Lower lobe of right lung (tissue), 2 donors: ENCODE measurements around the gene KIRREL3. TPM values are rescaled to one million over a fixed set of nuclear protein-coding genes. Genes with fewer than 3 reads are reported as not detected.

Source experiments
- ATAC-seq, 2 donors: fragments of 200-7000 bp; cut with Tn5 transposase; one replicate each; pipeline ENCODE4 v1.9.1; 2020 to 2022; ENCODE audit warnings: mild to moderate bottlenecking in 2 of 2, moderate library complexity in 2 of 2
- DNase-seq: peaks from one replicate; pipeline ENCODE4 v3.0.0-alpha.2; 2020
- H3K27ac ChIP-seq: fragments of 200-600 bp; one replicate; pipeline ENCODE4 v1.8.0; 2022
- H3K27me3 ChIP-seq: fragments of 200-600 bp; one replicate; pipeline ENCODE4 v1.8.0; 2022; ENCODE audit warnings: low read depth
- H3K36me3 ChIP-seq: fragments of 200-600 bp; one replicate; pipeline ENCODE4 v1.8.0; 2022; ENCODE audit warnings: mild to moderate bottlenecking
- H3K4me1 ChIP-seq: fragments of 200-600 bp; one replicate; pipeline ENCODE4 v1.8.0; 2022
- H3K4me3 ChIP-seq: fragments of 200-600 bp; one replicate; pipeline ENCODE4 v1.8.0; 2022; ENCODE audit warnings: mild to moderate bottlenecking
- H3K9me3 ChIP-seq: fragments of 200-600 bp; one replicate; pipeline ENCODE4 v1.8.0; 2022
- intact Hi-C: fragments of 100-400 bp; cut with DNase I; formaldehyde crosslinking; loops from one replicate; pipeline ENCODE4 v1.11.0; 2022
- total RNA-seq: library from RNA; stranded (reverse); fragmentation: NEBNext Ultra II Directional; extraction: Animal tissue kit (Norgen Biotek cat#: 25700); gene quantifications from one replicate; pipeline ENCODE4 v1.2.1, GENCODE V29; 2021
- TF ChIP-seq, protein P1 (sequence below): fragments of 200-600 bp; IDR thresholded peaks from one replicate; pipeline ENCODE4 v1.8.0; 2022; ENCODE audit warnings: antibody characterized with exemption, mild to moderate bottlenecking
- donor health status: DM: no; HTN: yes; CAD: no; lungs with severe emphysema.

The KIRREL3 gene
- total RNA-seq, 1 donor from 2014 or later = 0.15 TPM

DNA sequence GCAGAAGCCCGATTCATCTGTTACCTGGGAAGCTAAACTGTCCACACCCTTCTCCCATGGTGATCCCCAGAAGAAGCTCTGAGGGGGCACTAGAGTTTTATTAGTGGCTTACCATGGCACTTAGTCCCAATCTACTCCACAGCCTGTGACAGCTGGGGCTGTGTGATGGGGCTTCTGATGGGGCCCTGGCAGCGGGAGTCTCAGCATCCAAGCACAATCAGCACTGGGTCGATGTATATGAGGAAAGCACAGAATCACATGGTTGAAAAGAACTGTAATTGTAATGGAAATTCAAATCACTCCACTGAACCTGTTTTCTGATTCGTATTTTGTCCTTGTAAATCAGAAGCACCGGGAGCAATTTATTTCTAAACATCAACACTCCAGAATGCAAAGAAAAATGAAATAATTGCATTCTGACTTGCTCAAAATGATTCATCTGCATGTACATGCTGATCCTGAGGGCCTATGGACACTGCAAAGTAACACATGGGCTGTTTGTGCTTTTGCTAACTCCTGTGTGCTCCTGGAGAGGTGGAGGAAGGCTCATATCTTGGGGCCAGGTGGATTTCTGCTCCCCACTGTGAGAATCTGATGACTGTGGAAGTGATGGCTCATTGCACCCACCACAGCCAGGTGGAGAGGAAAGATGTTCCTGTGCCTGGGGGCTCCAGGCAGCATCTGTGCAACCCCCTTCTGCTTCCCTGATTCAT is 203.0 kb downstream of the KIRREL3 start:
- TF ChIP-seq, protein P1, sequence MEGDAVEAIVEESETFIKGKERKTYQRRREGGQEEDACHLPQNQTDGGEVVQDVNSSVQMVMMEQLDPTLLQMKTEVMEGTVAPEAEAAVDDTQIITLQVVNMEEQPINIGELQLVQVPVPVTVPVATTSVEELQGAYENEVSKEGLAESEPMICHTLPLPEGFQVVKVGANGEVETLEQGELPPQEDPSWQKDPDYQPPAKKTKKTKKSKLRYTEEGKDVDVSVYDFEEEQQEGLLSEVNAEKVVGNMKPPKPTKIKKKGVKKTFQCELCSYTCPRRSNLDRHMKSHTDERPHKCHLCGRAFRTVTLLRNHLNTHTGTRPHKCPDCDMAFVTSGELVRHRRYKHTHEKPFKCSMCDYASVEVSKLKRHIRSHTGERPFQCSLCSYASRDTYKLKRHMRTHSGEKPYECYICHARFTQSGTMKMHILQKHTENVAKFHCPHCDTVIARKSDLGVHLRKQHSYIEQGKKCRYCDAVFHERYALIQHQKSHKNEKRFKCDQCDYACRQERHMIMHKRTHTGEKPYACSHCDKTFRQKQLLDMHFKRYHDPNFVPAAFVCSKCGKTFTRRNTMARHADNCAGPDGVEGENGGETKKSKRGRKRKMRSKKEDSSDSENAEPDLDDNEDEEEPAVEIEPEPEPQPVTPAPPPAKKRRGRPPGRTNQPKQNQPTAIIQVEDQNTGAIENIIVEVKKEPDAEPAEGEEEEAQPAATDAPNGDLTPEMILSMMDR = no peak
- ATAC-seq (no peak), DNase-seq (no peak)
- intact Hi-C loops = no loop called here
- no peak overlapping the region for H3K27ac ChIP-seq
- H3K4me3 ChIP-seq = no peak overlapping the region
- H3K36me3 ChIP-seq = no peaks in the 10 kb centered on the region
- no peaks in the 10 kb centered on the region for H3K4me1 ChIP-seq
- H3K9me3 ChIP-seq = no peaks in the 10 kb centered on the region
- no peaks in the 10 kb centered on the region for H3K27me3 ChIP-seq

DNA sequence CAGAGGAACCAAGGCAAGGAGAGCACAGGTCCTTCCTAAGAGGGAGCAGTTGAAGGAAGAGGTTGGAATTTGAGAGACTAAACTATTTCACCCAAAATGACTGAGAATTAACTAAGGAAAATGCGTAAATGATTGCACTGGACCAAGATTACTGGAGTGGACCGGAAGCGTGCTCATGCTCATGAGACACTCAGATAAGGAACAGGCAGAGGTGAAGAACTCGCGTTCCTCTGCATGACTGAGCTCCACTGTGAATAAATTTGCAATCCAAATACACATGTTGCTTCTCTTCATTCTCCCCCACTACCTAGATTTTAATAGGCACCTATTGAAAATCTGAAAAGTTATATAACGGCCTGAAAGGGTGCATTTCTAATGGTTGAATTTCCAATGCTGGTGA is 207.0 kb downstream of the KIRREL3 start:
- no peak overlapping the region for H3K27ac ChIP-seq
- H3K4me3 ChIP-seq = no peak overlapping the region
- intact Hi-C loops = no loop called here
- H3K36me3 ChIP-seq = no peaks in the 10 kb centered on the region
- DNase-seq (no peak), ATAC-seq (no peak)
- no peaks in the 10 kb centered on the region for H3K9me3 ChIP-seq
- H3K4me1 ChIP-seq = no peaks in the 10 kb centered on the region
- TF ChIP-seq, protein P1 = no peak
- peaks cover 6% of the 10 kb centered on the region for H3K27me3 ChIP-seq

DNA sequence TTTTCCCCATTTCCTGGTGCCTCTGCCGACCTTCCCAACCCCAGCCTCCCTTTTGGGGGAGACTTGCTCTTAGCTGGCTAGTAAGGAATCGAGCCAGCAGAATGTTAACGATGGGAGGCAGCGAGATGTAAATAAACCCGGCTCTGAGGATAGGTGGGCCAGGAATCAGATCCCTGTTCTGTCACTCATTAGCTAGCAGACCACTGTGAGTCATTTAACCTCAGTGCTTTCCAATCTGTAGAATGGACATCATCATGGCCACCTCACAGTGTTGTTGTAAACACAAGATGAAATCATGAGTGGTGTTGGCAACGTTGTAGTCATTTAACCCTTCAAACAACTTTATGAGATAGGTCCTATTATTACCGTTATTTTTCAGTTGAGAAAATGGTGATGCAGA is 208.6 kb downstream of the KIRREL3 start:
- ATAC-seq = no peak
- TF ChIP-seq, protein P1 = no peak

DNA sequence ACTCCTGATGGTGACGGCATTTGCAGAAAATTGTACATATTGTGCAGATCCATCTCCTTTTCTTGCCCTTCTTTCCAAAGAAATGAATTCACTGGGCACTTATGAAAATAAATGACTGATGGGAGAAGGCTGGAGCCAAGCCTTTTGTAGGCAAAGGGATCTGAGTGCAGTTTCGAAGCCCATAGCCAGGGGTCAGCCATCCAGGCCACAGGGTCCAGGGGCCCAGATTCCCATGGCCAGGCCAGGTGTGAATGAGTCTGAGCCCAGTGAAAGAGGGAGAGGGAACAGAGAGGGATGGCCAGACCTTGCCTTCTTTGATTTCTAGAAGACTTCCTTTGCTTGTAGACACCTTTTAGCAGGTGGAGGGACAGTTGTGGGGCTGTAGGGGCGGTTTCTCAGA is 209.1 kb downstream of the KIRREL3 start:
- Histone ChIP-seq H3K27me3 (peaks cover 6% of the 10 kb centered on the region), H3K27ac (no peak overlapping the region), H3K9me3 (no peaks in the 10 kb centered on the region), H3K4me1 (no peaks in the 10 kb centered on the region), H3K4me3 (no peak overlapping the region), H3K36me3 (no peaks in the 10 kb centered on the region)
- DNase-seq = no peak
- TF ChIP-seq, protein P1 = no peak
- intact Hi-C loops = no loop called here
- no peak for ATAC-seq

More for the DNA sequence above, 208.6 kb downstream of the KIRREL3 start:
- DNase-seq = no peak
- Histone ChIP-seq H3K27ac (no peak overlapping the region), H3K4me3 (no peak overlapping the region), H3K9me3 (no peaks in the 10 kb centered on the region), H3K27me3 (peaks cover 6% of the 10 kb centered on the region), H3K4me1 (no peaks in the 10 kb centered on the region), H3K36me3 (no peaks in the 10 kb centered on the region)
- intact Hi-C loops = no loop called here

DNA sequence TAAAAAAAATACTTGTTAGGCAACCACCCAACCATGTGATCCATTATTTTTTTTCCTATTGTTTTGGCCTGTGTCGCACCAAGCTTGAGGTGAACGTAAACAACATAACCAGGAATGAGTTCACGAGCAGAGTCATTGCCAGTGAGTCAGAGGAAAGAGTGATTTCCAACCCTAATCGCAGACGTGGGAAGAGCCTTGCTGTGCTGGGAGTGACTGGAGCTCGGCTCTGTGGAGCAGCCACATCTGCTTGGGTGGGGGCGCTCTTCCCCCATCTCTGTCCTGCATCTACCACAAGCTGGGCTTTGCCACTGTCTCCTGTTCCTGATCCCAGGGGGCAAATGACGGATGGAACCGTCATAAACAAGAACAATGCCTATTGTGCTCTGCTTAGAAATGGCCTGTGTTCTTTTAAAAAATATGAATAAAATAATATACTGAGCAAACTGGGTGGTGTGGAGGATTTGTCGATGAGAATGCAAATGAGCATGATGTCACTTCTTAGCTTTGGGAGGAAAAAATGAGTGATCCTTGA is 210.0 kb downstream of the KIRREL3 start:
- TF ChIP-seq, protein P1 = no peak
- Histone ChIP-seq H3K4me1 (no peaks in the 10 kb centered on the region), H3K9me3 (no peaks in the 10 kb centered on the region), H3K4me3 (no peak overlapping the region), H3K27me3 (peaks cover 6% of the 10 kb centered on the region), H3K27ac (no peak overlapping the region), H3K36me3 (no peaks in the 10 kb centered on the region)
- DNase-seq (no peak), ATAC-seq (peak in 1 of 2 donors; percentile 27)
- intact Hi-C loops = no loop called here
